Hepatocyte (in vitro differentiated cells): ENCODE measurements around the gene SLC5A1. TPM values are rescaled to one million over a fixed set of nuclear protein-coding genes. Genes with fewer than 3 reads are reported as not detected.

Source experiments
- DNase-seq: peaks from one replicate; pipeline ENCODE4 v3.0.0-alpha.2; 2016; ENCODE audit warnings: low spot score
- H2AFZ ChIP-seq: fragments of 200-600 bp; sonication (generic); 2 replicates; pipeline ENCODE4 v1.6.0; 2016; ENCODE audit warnings: antibody characterized with exemption, mild to moderate bottlenecking
- H3K27ac ChIP-seq: fragments of 200-600 bp; sonication (generic); 2 replicates; pipeline ENCODE4 v1.5.1; 2016; ENCODE audit warnings: mild to moderate bottlenecking
- H3K27me3 ChIP-seq: fragments of 200-600 bp; sonication (generic); 2 replicates; pipeline ENCODE4 v1.6.1; 2016
- H3K36me3 ChIP-seq: fragments of 200-600 bp; sonication (generic); replicated peaks from 2 replicates; pipeline ENCODE4 v1.5.1; 2016; ENCODE audit warnings: low read depth; ENCODE audit not compliant: insufficient read depth
- H3K4me1 ChIP-seq: fragments of 200-600 bp; sonication (generic); 2 replicates; pipeline ENCODE4 v1.5.1; 2016; ENCODE audit warnings: mild to moderate bottlenecking, moderate library complexity; ENCODE audit not compliant: insufficient read depth
- H3K4me2 ChIP-seq: fragments of 200-600 bp; sonication (generic); 2 replicates; pipeline ENCODE4 v1.6.0; 2016
- H3K4me3 ChIP-seq: fragments of 200-600 bp; sonication (generic); 2 replicates; pipeline ENCODE4 v1.5.1; 2016; ENCODE audit warnings: mild to moderate bottlenecking
- H3K79me2 ChIP-seq: fragments of 200-600 bp; sonication (generic); 2 replicates; pipeline ENCODE4 v1.6.0; 2017; ENCODE audit warnings: mild to moderate bottlenecking
- H3K9me2 ChIP-seq: fragments of 200-600 bp; sonication (generic); replicated peaks from 2 replicates; pipeline ENCODE4 v1.6.0; 2017; ENCODE audit warnings: mild to moderate bottlenecking; ENCODE audit not compliant: insufficient read depth
- H3K9me3 ChIP-seq: fragments of 200-600 bp; sonication (generic); 2 replicates; pipeline ENCODE4 v1.5.1; 2016; ENCODE audit warnings: low read depth, mild to moderate bottlenecking
- H4K20me1 ChIP-seq: fragments of 200-600 bp; sonication (generic); 2 replicates; pipeline ENCODE4 v1.6.0; 2016; ENCODE audit warnings: mild to moderate bottlenecking; ENCODE audit not compliant: insufficient read depth, poor library complexity, severe bottlenecking
- EZH2 ChIP-seq: fragments of 200-600 bp; sonication (generic); IDR thresholded peaks from 2 replicates; pipeline ENCODE4 v1.6.1; 2016; ENCODE audit warnings: antibody characterized with exemption, mild to moderate bottlenecking, borderline replicate concordance
- EZH2phosphoT487 ChIP-seq: fragments of 200-600 bp; sonication (generic); IDR thresholded peaks from one replicate; pipeline ENCODE4 v1.6.1; 2018; ENCODE audit warnings: antibody characterized with exemption, mild to moderate bottlenecking, low read depth, moderate library complexity; ENCODE audit not compliant: unreplicated experiment, severe bottlenecking
- WGBS: methylation state at CpG from one replicate; pipeline ENCODE4 v1.1.6; 2016; ENCODE audit warnings: low lambda C conversion rate; ENCODE audit errors: missing lambda C conversion rate; 5-methylcytosine and 5-hydroxymethylcytosine counted together
- polyA plus RNA-seq: library from polyadenylated mRNA; unstranded; fragments of >200 nt; fragmentation: Nextera tagmentation; extraction: Ambion mirVana; gene quantifications from 2 replicates; pipeline ENCODE4 v1.2.1, GENCODE V29; 2016
- total RNA-seq: library from RNA; depleted of rRNA; stranded (reverse); fragments of >200 nt; gene quantifications from 2 replicates; pipeline ENCODE4 v1.2.3, GENCODE V29; 2014
- TF ChIP-seq, protein P1 (sequence below): fragments of 200-600 bp; sonication (generic); IDR thresholded peaks from 2 replicates; pipeline ENCODE4 v1.5.1; 2016; ENCODE audit warnings: antibody characterized with exemption, mild to moderate bottlenecking; ENCODE audit not compliant: poor library complexity

The SLC5A1 gene
- total and polyA plus RNA-seq, 2 experiments from 2014 or later = 3.0 to 7.3 TPM

DNA sequence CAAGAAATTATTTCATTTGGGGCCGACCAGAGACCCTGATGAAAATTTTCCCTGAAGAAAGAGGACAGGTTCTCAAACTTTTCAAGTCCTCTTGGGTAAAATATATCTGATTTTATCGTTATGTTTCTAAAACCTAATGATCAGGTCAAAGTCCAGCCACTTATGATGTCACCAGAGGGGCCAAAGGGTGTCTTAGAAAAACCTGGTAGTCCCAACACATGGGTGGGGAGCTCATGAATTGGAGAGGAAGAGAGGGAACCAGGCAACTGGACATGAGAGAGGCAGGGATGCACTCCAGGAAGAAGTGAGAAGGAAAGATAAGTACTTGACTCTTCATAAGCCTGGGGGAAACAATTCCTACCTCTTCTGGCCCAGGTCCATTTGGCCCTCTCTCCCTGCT is 9.2 kb downstream of the SLC5A1 start:
- H2AFZ ChIP-seq = no peak overlapping the region
- 78% methylated on average over 2 of the region's 2 CpGs for WGBS
- no peak overlapping the region for H3K4me2 ChIP-seq
- peak overlapping the region; percentile 89 for H3K27ac ChIP-seq
- DNase-seq = peak; percentile 37
- TF ChIP-seq, protein P1, sequence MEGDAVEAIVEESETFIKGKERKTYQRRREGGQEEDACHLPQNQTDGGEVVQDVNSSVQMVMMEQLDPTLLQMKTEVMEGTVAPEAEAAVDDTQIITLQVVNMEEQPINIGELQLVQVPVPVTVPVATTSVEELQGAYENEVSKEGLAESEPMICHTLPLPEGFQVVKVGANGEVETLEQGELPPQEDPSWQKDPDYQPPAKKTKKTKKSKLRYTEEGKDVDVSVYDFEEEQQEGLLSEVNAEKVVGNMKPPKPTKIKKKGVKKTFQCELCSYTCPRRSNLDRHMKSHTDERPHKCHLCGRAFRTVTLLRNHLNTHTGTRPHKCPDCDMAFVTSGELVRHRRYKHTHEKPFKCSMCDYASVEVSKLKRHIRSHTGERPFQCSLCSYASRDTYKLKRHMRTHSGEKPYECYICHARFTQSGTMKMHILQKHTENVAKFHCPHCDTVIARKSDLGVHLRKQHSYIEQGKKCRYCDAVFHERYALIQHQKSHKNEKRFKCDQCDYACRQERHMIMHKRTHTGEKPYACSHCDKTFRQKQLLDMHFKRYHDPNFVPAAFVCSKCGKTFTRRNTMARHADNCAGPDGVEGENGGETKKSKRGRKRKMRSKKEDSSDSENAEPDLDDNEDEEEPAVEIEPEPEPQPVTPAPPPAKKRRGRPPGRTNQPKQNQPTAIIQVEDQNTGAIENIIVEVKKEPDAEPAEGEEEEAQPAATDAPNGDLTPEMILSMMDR = no peak
- TF ChIP-seq EZH2 = no peak
- no peak for TF ChIP-seq EZH2phosphoT487
- peaks cover 23% of the 10 kb centered on the region for H3K4me1 ChIP-seq
- no peaks in the 10 kb centered on the region for H3K79me2 ChIP-seq
- H4K20me1 ChIP-seq = no peaks in the 10 kb centered on the region
- H3K36me3 ChIP-seq = no peaks in the 10 kb centered on the region
- no peaks in the 10 kb centered on the region for H3K9me2 ChIP-seq
- no peak overlapping the region for H3K4me3 ChIP-seq
- no peaks in the 10 kb centered on the region for H3K27me3 ChIP-seq
- H3K9me3 ChIP-seq = no peaks in the 10 kb centered on the region

DNA sequence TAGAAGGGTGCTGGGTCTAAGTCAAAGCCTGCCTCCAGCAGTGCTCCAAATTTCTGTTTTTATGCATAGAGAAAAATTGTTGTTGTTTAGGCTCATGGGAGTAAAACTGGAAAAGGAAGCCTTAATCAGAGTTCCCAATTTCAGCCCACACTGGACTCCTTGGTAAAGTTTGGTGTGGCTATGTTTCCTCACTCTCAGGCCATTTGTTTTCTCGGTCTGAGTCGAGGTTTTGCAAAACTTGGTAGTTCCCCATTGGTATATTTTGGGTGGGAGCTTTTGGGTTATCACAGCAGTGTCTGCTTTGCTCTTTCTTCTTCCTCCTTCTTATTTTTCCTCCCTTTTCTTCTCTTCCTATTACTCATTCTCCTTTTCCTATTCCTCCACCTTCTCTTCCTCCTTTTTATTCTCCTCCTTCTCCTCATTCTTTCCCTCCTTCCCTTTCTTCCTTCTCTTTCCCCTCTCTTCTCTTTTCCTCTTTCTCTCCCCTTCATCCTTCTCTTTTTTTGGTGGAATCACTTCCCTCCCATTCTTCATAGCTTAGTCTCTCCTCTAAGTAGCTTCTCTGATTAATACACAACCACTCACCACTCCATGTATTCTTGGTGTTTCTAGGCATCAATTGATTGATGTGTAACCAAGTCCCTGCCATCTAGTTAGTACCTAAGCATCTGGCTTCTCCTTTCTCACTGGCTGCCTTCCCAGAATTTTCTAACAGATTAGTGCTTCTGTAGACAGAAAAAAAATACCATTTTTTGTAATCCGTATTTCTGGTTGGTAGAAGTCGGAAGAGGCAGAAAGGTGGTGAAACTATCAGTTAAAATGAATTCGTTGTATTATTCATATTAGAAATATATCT is 10.1 kb downstream of the SLC5A1 start:
- Histone ChIP-seq H3K9me2 (no peaks in the 10 kb centered on the region), H3K9me3 (no peaks in the 10 kb centered on the region), H3K27ac (peak overlapping the region; percentile 89), H3K4me1 (peaks cover 23% of the 10 kb centered on the region), H3K4me3 (no peak overlapping the region), H3K36me3 (no peaks in the 10 kb centered on the region), H3K27me3 (no peaks in the 10 kb centered on the region), H3K4me2 (no peak overlapping the region), H3K79me2 (no peaks in the 10 kb centered on the region), H4K20me1 (no peaks in the 10 kb centered on the region), H2AFZ (no peak overlapping the region)
- WGBS = 86% methylated on average over 5 of the region's 5 CpGs
- no peak for TF ChIP-seq EZH2
- TF ChIP-seq EZH2phosphoT487 = no peak
- TF ChIP-seq, protein P1 = no peak
- DNase-seq = no peak

DNA sequence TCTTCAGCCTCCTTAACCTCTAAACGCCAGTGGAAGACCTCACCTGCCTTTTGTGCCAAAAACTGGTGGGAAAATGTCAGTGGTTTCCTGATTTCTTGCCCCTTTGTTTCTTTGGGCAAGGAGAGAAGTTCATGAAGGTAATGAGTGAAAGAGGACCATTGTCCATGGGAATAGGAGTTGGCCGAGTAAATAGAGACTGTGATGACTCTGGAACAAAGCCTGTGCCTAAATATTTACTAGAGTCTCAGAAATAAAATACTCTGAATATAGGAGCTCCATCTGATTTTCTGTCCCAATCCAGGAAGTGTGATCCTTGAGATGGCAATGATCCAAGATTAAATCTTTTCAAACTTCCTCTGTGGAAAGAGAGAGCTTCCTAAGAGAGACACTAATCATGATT is 12.0 kb downstream of the SLC5A1 start:
- no peak for DNase-seq

More for the DNA sequence above, 12.0 kb downstream of the SLC5A1 start:
- Histone ChIP-seq H3K9me3 (no peaks in the 10 kb centered on the region), H2AFZ (no peak overlapping the region), H3K27ac (no peak overlapping the region), H3K4me3 (no peak overlapping the region), H3K79me2 (no peaks in the 10 kb centered on the region), H4K20me1 (no peaks in the 10 kb centered on the region), H3K9me2 (no peaks in the 10 kb centered on the region), H3K4me1 (peaks cover 23% of the 10 kb centered on the region), H3K36me3 (no peaks in the 10 kb centered on the region), H3K27me3 (no peaks in the 10 kb centered on the region), H3K4me2 (no peak overlapping the region)
- 76% methylated on average over 2 of the region's 2 CpGs for WGBS
- TF ChIP-seq, protein P1 = no peak
- TF ChIP-seq EZH2 (no peak), EZH2phosphoT487 (no peak)
